Activated CD8-positive, alpha-beta T cell treated with anti-CD3 and anti-CD28 coated beads, Interleukin-2, amount 10 ng/mL, durations not matched to agents 7 days and 5 days (primary cell): Measurements from ENCODE around the gene POFUT2. TPM values are rescaled to one million over a fixed set of nuclear protein-coding genes. Genes with fewer than 3 reads are reported as not detected.
A peak's percentile ranks its signal among the peaks of the same experiment; 100 is the strongest.
"Not testable (repeated sequence)": the region's sequence is repeated elsewhere in the genome, so short reads cannot be mapped to it uniquely, and the experiment has no call there.

ENCODE experiments used
- ATAC-seq: fragments of 150-1000 bp; cut with Tn5 transposase; one replicate; pipeline ENCODE4 v1.10.0; 2021; ENCODE audit warnings: moderate library complexity
- CTCF ChIA-PET: fragments of 350-600 bp; sonication (Branson Sonifier 250); formaldehyde crosslinking; loops from one replicate; lab custom pipeline; 2021; ENCODE audit warnings: antibody characterized with exemption; lab: Charles Lee
- POLR2A ChIA-PET: fragments of 350-600 bp; sonication (Branson Sonifier 250); formaldehyde crosslinking; loops from one replicate; lab custom pipeline; 2021; ENCODE audit warnings: antibody characterized with exemption; lab: Charles Lee
- DNase-seq: peaks from one replicate; pipeline ENCODE4 v3.0.0-alpha.2; 2020
- H3K27ac Mint-ChIP-seq: one replicate; pipeline ENCODE4 v1.8.0; 2021; ENCODE audit warnings: mild to moderate bottlenecking, mixed read lengths
- H3K27me3 Mint-ChIP-seq: one replicate; pipeline ENCODE4 v1.8.0; 2021; ENCODE audit warnings: low read depth, mixed read lengths
- H3K36me3 Mint-ChIP-seq: one replicate; pipeline ENCODE4 v1.8.0; 2021; ENCODE audit warnings: low read depth, mixed read lengths
- H3K4me1 Mint-ChIP-seq: one replicate; pipeline ENCODE4 v1.8.0; 2021; ENCODE audit warnings: low read depth, mixed read lengths
- H3K4me3 Mint-ChIP-seq: one replicate; pipeline ENCODE4 v1.8.0; 2021; ENCODE audit warnings: mild to moderate bottlenecking, mixed read lengths
- H3K9me3 Mint-ChIP-seq: one replicate; pipeline ENCODE4 v1.8.0; 2022; ENCODE audit warnings: mixed read lengths; ENCODE audit not compliant: insufficient read depth
- total RNA-seq, 2 experiments: library from RNA; stranded (reverse); gene quantifications; one replicate each; pipeline ENCODE4 v1.2.3, GENCODE V29; 2021

Gene POFUT2
- total RNA-seq, 2 experiments from 2014 or later: 13.6 to 16.0 TPM

GRCh38 chr21:45316871-45317397, 29.2 kb upstream of the POFUT2 start:
- POLR2A ChIA-PET: no interaction called here
- H3K9me3 Mint-ChIP-seq: no peaks in the 10 kb centered on the region

DNA sequence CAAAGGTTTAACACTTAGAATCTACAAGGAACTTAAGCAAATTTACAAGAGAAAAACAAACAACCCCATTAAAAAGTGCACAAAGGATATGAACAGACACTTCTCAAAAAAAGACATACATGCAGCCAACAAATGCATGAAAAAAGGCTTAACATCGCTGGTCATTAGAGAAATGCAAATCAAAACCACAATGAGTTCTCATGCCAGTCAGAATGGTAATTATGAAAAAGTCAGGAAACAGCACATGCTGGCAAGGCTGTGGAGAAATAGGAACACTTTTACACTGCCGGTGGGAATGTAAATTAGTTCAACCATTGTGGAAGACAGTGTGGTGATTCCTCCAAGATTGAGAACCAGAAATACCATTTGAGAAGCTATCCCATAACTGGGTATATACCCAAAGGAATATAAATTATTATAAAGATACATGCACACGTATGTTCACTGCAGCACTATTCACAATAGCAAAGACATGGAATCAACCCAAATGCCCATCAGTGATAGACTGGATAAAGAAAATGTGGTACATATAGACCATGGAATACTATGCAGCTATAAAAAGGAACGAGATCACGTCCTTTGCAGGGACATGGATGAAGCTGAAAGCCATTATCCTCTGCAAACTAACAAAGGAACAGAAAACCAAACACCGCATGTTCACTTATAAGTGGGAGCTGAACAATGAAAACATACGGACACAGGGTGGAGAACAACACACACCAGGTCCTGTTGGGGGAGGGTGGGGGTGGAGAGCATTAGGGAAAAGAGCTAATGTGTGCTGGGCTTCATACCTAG, 28.2 kb upstream of the POFUT2 start:
- H3K4me3 Mint-ChIP-seq, DNase-seq, POLR2A ChIA-PET, ATAC-seq, H3K9me3 Mint-ChIP-seq, H3K4me1 Mint-ChIP-seq, H3K27ac Mint-ChIP-seq, CTCF ChIA-PET, H3K36me3 Mint-ChIP-seq: not testable (repeated sequence)
- H3K27me3 Mint-ChIP-seq: peaks cover 28% of the 10 kb centered on the region

More at GRCh38 chr21:45316871-45317397, 29.2 kb upstream of the POFUT2 start:
- ATAC-seq (no peak), DNase-seq (no peak)
- Mint-ChIP-seq H3K36me3 (no peaks in the 10 kb centered on the region), H3K27ac (no peak overlapping the region), H3K27me3 (peaks cover 28% of the 10 kb centered on the region), H3K4me1 (no peaks in the 10 kb centered on the region), H3K4me3 (no peak overlapping the region)
- CTCF ChIA-PET: interaction anchor here (0.6 kb wide), 1 partner anchor 546 kb away, joined by 3 read pairs; no protein-coding TSS in a partner anchor

DNA sequence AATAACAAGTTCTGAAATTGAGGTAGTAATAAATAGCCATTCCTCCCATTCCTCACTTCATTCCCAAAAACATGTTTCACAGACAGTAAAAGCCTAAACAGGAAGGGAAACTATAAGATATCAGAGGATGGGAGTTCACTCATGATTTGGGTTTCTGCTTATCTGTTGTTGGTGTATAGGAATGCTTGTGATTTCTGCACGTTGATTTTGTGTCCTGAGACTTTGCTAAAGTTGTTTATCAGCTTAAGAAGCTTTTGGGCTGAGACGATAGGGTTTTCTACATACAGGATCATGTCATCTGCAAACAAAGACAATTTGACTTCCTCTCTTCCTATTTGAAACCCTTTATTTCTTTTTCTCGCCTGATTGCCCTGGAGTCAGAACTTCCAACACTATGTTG, 26.0 kb upstream of the POFUT2 start:
- no peak overlapping the region for H3K4me3 Mint-ChIP-seq
- H3K27me3 Mint-ChIP-seq: peaks cover 28% of the 10 kb centered on the region
- H3K9me3 Mint-ChIP-seq: no peaks in the 10 kb centered on the region
- H3K27ac Mint-ChIP-seq: no peak overlapping the region
- no peak for ATAC-seq
- POLR2A ChIA-PET: no interaction called here
- no peaks in the 10 kb centered on the region for H3K4me1 Mint-ChIP-seq
- no peaks in the 10 kb centered on the region for H3K36me3 Mint-ChIP-seq
- CTCF ChIA-PET: interaction anchor here (1.6 kb wide), 1 partner anchor 175 kb away, joined by 6 read pairs; no protein-coding TSS in a partner anchor
- no peak for DNase-seq

DNA sequence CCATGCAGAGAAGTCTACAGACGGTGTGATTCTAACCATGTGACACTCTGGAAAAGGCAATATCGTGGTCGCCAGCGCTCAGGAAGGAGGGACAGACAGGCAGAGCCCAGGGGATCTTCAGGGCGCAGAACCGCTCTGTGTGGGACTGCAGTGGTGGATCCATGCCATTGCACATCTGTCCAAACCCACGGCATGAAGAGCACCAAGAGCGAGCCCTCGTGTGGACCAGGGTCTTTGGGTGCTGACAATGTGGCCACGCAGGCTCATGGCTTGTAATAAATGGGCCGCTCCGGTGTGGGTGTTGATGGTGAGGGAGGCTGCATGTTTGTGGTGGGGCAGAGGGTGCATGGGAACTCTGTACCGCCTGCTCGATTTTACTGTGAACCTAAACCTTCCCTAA, 25.3 kb upstream of the POFUT2 start:
- Mint-ChIP-seq H3K27ac (no peak overlapping the region), H3K4me3 (no peak overlapping the region), H3K36me3 (no peaks in the 10 kb centered on the region), H3K9me3 (no peaks in the 10 kb centered on the region), H3K4me1 (peaks cover 4% of the 10 kb centered on the region), H3K27me3 (peaks cover 28% of the 10 kb centered on the region)
- ATAC-seq (no peak), DNase-seq (no peak)
- ChIA-PET CTCF (interaction anchor here (1.6 kb wide), 1 partner anchor 175 kb away, joined by 6 read pairs; no protein-coding TSS in a partner anchor), POLR2A (no interaction called here)

DNA sequence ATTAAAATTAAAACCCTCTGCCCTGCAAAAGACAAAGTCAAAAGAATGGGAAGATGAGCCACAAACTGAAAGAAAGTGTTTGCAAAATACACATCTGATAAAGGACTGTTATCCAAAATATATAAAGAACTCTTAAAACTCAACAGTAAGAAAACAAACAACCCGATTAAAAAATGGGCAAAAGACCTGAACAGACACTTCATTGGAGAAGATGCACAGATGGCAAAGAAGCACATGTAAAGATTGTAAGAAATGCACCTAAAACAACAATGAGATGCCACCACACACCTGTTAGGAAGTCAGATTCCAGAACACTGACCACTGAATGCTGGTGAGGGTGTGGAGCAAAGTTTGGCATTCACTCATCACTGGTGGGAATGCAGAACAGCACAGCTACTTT, 24.6 kb upstream of the POFUT2 start:
- Mint-ChIP-seq H3K36me3 (no peaks in the 10 kb centered on the region), H3K27me3 (peaks cover 28% of the 10 kb centered on the region), H3K4me1 (peaks cover 4% of the 10 kb centered on the region), H3K4me3 (no peak overlapping the region), H3K27ac (no peak overlapping the region), H3K9me3 (no peaks in the 10 kb centered on the region)
- DNase-seq (no peak), ATAC-seq (no peak)
- ChIA-PET CTCF (no interaction called here), POLR2A (no interaction called here)

- Mint-ChIP-seq H3K36me3 (no peaks in the 10 kb centered on the region), H3K27ac (no peak overlapping the region), H3K9me3 (no peaks in the 10 kb centered on the region), H3K4me3 (no peak overlapping the region), H3K4me1 (peaks cover 4% of the 10 kb centered on the region), H3K27me3 (peaks cover 24% of the 10 kb centered on the region)
- CTCF ChIA-PET: no interaction called here
- POLR2A ChIA-PET: no interaction called here
- ATAC-seq: no peak
- no peak for DNase-seq
These were observed 22.8 kb upstream of the POFUT2 start for GRCh38 chr21:45310459-45310858.

DNA sequence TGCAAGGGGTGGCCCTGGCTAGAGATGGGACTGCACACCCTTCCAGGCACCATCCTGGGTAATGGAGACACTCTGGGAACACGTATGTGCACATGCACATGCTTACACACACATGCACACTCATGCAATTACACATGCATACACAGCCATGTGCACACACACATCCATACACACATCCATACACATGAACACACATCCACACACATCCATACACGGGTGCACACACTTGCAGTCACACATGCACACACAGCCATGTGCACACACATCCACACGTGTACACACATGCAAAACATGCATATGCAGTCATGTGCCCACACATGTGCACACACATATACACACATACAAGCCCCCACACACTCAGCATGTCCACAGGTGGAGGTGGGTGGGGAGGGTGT, 22.3 kb upstream of the POFUT2 start:
- Mint-ChIP-seq H3K36me3 (no peaks in the 10 kb centered on the region), H3K9me3 (no peaks in the 10 kb centered on the region), H3K27ac (no peak overlapping the region), H3K4me1 (peaks cover 4% of the 10 kb centered on the region), H3K4me3 (no peak overlapping the region), H3K27me3 (peaks cover 19% of the 10 kb centered on the region)
- no peak for ATAC-seq
- POLR2A ChIA-PET: no interaction called here
- DNase-seq: no peak
- CTCF ChIA-PET: interaction anchor here (1.2 to 1.6 kb wide), 2 partner anchors 17 to 53 kb away, joined by 5 to 7 read pairs; no protein-coding TSS in a partner anchor

- Mint-ChIP-seq H3K36me3 (no peaks in the 10 kb centered on the region), H3K4me1 (peaks cover 4% of the 10 kb centered on the region), H3K27me3 (peaks cover 13% of the 10 kb centered on the region), H3K4me3 (no peak overlapping the region), H3K27ac (no peak overlapping the region), H3K9me3 (no peaks in the 10 kb centered on the region)
- POLR2A ChIA-PET: no interaction called here
- ATAC-seq (peak; percentile 45), DNase-seq (peak; percentile 47)
- CTCF ChIA-PET: interaction anchor here (0.6 to 1.6 kb wide), 11 partner anchors 17 to 432 kb away, joined by 3 to 7 read pairs (median 4); no protein-coding TSS in a partner anchor
These were observed 21.6 kb upstream of the POFUT2 start for GRCh38 chr21:45309069-45309986.

DNA sequence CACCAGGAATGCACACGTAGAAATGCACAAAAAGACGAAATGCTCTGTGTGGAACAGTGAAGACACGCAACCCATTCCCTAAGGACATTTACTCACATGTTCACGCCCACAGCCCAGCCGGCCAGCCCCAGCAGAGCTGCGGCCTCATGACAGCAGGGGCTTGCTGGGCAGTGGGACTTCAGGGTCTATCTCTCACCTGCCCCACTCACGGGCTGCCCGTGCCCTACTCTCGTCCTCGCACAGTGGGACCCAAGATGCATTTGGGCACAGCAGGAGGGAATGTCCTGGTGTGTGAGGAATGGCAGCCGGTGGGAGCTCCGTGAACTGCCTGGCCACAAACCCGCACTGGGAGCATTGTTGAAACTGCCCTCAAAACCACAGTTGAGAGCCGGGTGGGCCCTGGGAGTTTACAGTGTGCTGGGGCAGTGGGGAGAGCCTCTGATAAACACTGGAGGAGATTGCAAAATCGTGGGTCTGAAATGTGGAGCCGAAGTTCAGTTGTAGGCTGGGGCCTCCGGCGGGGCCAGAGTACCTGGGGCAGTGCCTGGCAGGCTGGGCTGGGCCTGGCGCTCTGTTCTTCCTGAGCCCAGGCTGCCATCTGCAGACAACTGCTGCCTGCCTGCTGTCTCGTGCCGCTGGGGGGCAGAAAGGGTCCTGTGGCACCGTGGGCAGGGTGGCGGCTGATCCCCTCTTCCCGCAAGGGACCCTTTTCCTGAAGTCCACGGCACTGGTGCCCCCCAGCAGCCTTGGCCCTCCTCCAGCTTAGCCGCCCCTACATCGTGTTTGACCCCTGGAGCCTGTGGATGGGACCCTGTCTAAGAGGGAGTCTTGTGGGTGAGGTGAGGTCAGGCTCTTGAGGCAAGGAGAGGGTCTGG, 20.7 kb upstream of the POFUT2 start:
- ChIA-PET POLR2A (no interaction called here), CTCF (interaction anchor here (0.7 to 1.6 kb wide), 8 partner anchors 16 to 433 kb away, joined by 3 to 7 read pairs (median 4); no protein-coding TSS in a partner anchor)
- DNase-seq (no peak), ATAC-seq (peak; percentile 50)
- no peaks in the 10 kb centered on the region for H3K9me3 Mint-ChIP-seq
- H3K27me3 Mint-ChIP-seq: peaks cover 6% of the 10 kb centered on the region
- no peak overlapping the region for H3K27ac Mint-ChIP-seq
- no peak overlapping the region for H3K4me3 Mint-ChIP-seq
- no peaks in the 10 kb centered on the region for H3K36me3 Mint-ChIP-seq
- peaks cover 4% of the 10 kb centered on the region for H3K4me1 Mint-ChIP-seq

DNA sequence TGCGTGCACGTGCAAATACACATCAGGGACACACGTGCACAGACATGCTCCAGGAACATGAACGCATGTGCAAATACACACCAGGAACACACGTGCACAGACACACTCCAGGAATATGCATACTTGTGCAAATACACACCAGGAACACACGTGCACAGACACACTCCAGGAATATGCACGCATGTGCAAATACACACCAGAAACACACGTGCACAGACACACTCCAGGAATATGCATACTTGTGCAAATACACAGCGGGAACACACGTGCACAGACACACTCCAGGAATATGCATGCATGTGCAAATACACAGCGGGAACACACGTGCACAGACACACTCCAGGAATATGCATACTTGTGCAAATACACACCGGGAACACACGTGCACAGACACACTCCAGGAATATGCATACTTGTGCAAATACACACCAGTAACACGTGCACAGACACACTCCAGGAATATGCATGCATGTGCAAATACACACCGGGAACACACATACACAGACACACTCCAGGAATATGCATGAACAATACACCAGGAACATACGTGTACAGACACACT, 20.0 kb upstream of the POFUT2 start:
- ATAC-seq, H3K4me3 Mint-ChIP-seq, DNase-seq, H3K4me1 Mint-ChIP-seq, H3K27ac Mint-ChIP-seq, POLR2A ChIA-PET, CTCF ChIA-PET, H3K36me3 Mint-ChIP-seq, H3K27me3 Mint-ChIP-seq, H3K9me3 Mint-ChIP-seq: not testable (repeated sequence)
